ENCODE results near the gene CEND1. TPM values are rescaled to one million over a fixed set of nuclear protein-coding genes. Genes with fewer than 3 reads are reported as not detected.

CEND1 gene
- total and polyA plus RNA-seq, 2 of the 13 experiments (the other 11 are each of a cell fraction or from before 2014, with no cell fraction given), result not detected

DNA sequence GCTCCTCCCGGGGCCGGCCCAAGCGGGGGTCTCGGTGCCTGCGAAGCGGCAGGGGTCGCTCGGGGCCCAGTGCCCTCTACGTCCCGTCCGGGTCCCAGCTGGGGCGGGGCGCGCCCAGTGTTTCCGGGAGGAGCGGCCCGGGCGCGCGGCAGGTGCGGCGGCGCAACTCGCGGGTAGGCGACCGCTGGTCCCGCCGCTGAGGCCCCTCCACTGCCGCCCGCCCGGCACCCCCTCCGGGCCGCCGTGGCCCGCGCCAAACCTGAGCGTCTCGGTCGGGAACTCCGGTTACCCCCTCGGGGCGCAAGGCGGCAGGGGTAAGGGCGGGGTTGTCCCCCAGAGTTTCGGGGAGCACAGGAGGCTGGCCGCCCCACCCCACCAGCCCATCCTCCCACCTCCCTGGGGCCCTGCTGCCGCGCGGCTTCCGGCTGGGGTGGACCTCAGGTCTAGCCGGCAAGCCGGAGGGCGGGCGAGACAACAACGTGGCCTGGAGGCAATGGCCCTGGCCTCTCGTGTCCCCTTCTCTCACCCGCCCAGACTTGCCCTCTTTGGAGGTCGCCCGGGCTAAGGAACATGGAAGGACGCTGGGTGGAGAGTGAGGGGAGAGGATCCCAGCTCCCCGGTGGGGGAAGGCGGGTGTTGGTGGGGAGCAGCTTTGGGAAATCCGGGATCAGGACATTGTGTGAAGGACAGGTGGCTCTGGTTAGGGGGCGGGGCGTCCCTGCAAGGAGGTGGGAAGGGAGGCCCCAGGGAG, 37.4 kb upstream of the CEND1 start (continued):
- TF ChIP-seq, protein P1, sequence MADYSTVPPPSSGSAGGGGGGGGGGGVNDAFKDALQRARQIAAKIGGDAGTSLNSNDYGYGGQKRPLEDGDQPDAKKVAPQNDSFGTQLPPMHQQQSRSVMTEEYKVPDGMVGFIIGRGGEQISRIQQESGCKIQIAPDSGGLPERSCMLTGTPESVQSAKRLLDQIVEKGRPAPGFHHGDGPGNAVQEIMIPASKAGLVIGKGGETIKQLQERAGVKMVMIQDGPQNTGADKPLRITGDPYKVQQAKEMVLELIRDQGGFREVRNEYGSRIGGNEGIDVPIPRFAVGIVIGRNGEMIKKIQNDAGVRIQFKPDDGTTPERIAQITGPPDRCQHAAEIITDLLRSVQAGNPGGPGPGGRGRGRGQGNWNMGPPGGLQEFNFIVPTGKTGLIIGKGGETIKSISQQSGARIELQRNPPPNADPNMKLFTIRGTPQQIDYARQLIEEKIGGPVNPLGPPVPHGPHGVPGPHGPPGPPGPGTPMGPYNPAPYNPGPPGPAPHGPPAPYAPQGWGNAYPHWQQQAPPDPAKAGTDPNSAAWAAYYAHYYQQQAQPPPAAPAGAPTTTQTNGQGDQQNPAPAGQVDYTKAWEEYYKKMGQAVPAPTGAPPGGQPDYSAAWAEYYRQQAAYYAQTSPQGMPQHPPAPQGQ (CRISPR knock-in tag; IDR thresholded peaks at IDR 0.05; ENCODE audit: borderline replicate concordance), result 0 out of 2 replicates have a peak, but pooled peaks have one; percentile 26
- TF ChIP-seq SRY (CRISPR knock-in tag; IDR thresholded peaks at IDR 0.05) (peak; percentile 81), TARDBP (CRISPR knock-in tag; IDR thresholded peaks at IDR 0.05) (0 out of 2 replicates have a peak, but pooled peaks have one; percentile 26), ZMAT3 (CRISPR knock-in tag; conservative IDR thresholded peaks at IDR 0.05) (0 out of 2 replicates have a peak, but pooled peaks have one; percentile 63), TGIF2 (CRISPR knock-in tag; IDR thresholded peaks at IDR 0.05) (peak; percentile 11), ZNF335 (CRISPR knock-in tag; IDR thresholded peaks at IDR 0.05) (0 out of 2 replicates have a peak, but pooled peaks have one; percentile 39), ZMYM4 (CRISPR knock-in tag; IDR thresholded peaks at IDR 0.05) (peak; percentile 62; the same call in 1 of the 2 replicates), ZNF251 (CRISPR knock-in tag; IDR thresholded peaks at IDR 0.05) (no peak), CHD2 (IDR thresholded peaks at IDR 0.05; ENCODE audit: low read depth, low read length) (no peak), MED1 (CRISPR knock-in tag; IDR thresholded peaks at IDR 0.05) (peak; percentile 49), TMF1 (CRISPR knock-in tag; IDR thresholded peaks at IDR 0.05; ENCODE audit: low read depth) (peak; percentile 32; the same call in 1 of the 2 replicates), ARHGAP35 (CRISPR knock-in tag; IDR thresholded peaks at IDR 0.05; ENCODE audit: borderline replicate concordance) (peak; percentile 70; the same call in 1 of the 2 replicates), LCORL (IDR thresholded peaks at IDR 0.05) (no peak), LCORL (CRISPR knock-in tag; IDR thresholded peaks at IDR 0.05) (peak; percentile 88), HNRNPK (IDR thresholded peaks at IDR 0.05; ENCODE audit: low read depth, low read length, poor library complexity, severe bottlenecking) (peak; percentile 54), SIN3B (IDR thresholded peaks at IDR 0.05; ENCODE audit: low read length) (no peak), MEIS1 (CRISPR knock-in tag; IDR thresholded peaks at IDR 0.05; ENCODE audit: borderline replicate concordance) (no peak)
- TF ChIP-seq, protein P2, sequence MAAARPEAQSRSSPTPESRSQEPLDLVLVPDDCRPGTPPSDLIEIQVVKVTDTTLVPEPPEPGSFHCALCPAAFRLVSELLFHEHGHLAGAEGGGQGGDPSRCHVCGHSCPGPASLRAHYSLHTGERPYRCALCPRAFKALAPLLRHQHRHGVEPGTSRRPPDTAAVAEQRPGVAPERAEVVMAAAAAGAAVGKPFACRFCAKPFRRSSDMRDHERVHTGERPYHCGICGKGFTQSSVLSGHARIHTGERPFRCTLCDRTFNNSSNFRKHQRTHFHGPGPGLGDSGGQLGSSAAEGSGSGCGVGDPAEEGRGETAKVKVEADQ (CRISPR knock-in tag; IDR thresholded peaks at IDR 0.05; ENCODE audit: borderline replicate concordance), result 0 out of 2 replicates have a peak, but pooled peaks have one; percentile 57
- TF ChIP-seq, protein P3, sequence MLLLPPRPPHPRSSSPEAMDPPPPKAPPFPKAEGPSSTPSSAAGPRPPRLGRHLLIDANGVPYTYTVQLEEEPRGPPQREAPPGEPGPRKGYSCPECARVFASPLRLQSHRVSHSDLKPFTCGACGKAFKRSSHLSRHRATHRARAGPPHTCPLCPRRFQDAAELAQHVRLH (CRISPR knock-in tag; IDR thresholded peaks at IDR 0.05; ENCODE audit: borderline replicate concordance, low read depth), result peak; percentile 44; the same call in 1 of the 2 replicates
- TF ChIP-seq, protein P4, sequence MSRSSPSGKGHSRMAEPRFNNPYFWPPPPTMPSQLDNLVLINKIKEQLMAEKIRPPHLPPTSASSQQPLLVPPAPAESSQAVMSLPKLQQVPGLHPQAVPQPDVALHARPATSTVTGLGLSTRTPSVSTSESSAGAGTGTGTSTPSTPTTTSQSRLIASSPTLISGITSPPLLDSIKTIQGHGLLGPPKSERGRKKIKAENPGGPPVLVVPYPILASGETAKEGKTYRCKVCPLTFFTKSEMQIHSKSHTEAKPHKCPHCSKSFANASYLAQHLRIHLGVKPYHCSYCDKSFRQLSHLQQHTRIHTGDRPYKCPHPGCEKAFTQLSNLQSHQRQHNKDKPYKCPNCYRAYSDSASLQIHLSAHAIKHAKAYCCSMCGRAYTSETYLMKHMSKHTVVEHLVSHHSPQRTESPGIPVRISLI (CRISPR knock-in tag; IDR thresholded peaks at IDR 0.05; ENCODE audit: borderline replicate concordance), result peak; percentile 8; the same call in 1 of the 2 replicates
- TF ChIP-seq, protein P5, sequence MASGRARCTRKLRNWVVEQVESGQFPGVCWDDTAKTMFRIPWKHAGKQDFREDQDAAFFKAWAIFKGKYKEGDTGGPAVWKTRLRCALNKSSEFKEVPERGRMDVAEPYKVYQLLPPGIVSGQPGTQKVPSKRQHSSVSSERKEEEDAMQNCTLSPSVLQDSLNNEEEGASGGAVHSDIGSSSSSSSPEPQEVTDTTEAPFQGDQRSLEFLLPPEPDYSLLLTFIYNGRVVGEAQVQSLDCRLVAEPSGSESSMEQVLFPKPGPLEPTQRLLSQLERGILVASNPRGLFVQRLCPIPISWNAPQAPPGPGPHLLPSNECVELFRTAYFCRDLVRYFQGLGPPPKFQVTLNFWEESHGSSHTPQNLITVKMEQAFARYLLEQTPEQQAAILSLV (CRISPR knock-in tag; IDR thresholded peaks at IDR 0.05; ENCODE audit: borderline replicate concordance), result 0 out of 2 replicates have a peak, but pooled peaks have one; percentile 49
- TF ChIP-seq, protein P6, sequence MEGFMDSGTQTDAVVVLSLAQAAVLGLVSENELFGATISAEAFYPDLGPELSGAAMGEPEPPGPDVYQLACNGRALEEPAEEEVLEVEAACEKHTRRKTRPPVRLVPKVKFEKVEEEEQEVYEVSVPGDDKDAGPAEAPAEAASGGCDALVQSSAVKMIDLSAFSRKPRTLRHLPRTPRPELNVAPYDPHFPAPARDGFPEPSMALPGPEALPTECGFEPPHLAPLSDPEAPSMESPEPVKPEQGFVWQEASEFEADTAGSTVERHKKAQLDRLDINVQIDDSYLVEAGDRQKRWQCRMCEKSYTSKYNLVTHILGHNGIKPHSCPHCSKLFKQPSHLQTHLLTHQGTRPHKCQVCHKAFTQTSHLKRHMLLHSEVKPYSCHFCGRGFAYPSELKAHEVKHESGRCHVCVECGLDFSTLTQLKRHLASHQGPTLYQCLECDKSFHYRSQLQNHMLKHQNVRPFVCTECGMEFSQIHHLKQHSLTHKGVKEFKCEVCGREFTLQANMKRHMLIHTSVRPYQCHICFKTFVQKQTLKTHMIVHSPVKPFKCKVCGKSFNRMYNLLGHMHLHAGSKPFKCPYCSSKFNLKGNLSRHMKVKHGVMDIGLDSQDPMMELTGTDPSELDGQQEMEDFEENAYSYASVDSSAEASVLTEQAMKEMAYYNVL (CRISPR knock-in tag; IDR thresholded peaks at IDR 0.05; ENCODE audit: borderline replicate concordance), result no peak

Data from HepG2 (cell line).